ENCODE measurements around the gene ZNF503.

Gene ZNF503

DNA sequence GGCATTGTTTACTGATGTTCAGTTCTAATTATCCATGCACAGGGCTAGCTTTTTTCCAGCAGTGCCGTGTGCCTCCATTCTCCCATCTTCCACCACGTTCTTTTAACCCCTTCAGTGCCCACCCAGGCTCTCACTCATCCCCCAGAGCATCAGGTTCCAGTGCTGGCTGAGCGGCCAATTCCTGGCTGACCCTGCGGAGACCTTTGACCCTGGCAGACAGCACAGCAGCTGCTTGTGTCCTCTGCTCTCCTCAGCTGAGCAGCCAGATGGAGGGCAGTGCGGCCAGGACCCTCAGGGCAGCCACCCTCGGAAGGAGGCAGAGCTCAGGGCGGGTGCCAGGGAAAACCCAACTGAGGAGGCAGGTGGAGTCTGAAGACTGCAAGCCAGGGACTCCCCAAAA, 48.4 kb downstream of the ZNF503 start:
- DNase-seq (ENCODE audit: low read depth in 2 of 2), result no peak

GRCh38 chr10:75352650-75353049, 48.9 kb downstream of the ZNF503 start:
- no peak for DNase-seq (ENCODE audit: low read depth in 2 of 2)

DNA sequence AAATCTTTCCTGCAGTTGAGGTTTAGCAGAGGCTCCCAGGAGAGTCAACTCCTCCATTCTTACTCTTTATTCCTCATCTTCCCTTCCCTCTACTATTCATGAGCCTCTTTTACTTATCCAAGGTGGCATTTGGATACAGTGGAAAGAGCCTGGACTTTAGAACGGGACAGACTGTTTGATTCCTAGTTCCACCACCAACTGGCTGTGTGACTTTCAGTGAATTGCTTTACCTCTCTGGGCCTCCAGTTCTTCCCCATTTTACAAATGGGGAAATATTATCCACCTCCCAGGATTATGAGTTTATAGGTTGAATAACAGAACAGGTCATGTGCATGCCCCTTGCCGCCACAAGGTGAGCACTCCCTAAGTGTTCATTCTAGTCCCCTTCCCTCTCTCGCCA, 49.9 kb downstream of the ZNF503 start:
- DNase-seq (ENCODE audit: low read depth in 2 of 2), result no peak

DNA sequence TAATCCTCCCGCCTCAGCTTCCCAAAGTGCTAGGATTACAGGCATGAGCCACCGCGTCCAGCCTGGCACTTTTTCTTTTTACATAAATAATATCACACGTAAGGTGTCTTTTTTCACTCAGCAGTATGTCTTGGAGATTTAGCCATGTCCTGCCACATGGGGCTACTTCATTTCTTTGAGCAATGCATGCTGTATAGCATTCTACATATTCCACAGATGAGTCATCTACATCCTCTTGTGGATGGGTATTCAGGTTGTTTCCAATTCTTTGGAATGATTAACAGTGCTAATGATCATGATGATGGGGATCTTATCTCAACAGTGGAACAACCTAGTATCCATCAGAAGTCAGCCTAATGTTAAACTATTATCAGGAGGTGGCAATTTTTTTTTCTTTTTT, 50.8 kb downstream of the ZNF503 start:
- no peak for DNase-seq (ENCODE audit: low read depth in 2 of 2)
